K562 (cell line): Measurements from ENCODE around the gene GABRA4. TPM values are rescaled to one million over a fixed set of nuclear protein-coding genes. Genes with fewer than 3 reads are reported as not detected.

Experiments used
- ATAC-seq: fragments of 200-7000 bp; cut with Tn5 transposase; 3 replicates; pipeline ENCODE4 v1.9.1; 2020; ENCODE audit warnings: moderate library complexity
- BruUV-seq: library from RNA; stranded (reverse); fragments of 400-500 nt; replicated peaks from 2 replicates; lab custom pipeline; 2021; lab: Mats Ljungman, UMichigan
- CTCF ChIA-PET: fragments of 300-600 bp; formaldehyde crosslinking; extraction: SDS; loops from one replicate; lab custom pipeline; 2021; ENCODE audit warnings: low intra/inter-chr PET ratio; lab: Yijun Ruan, JAX
- POLR2A ChIA-PET: fragments of 300-600, 350-650 bp; sonication (Branson Sonifier 250); formaldehyde crosslinking; extraction: SDS; loops from one replicate; lab custom pipeline; 2021; ENCODE audit warnings: antibody characterized with exemption, inconsistent platforms; lab: Yijun Ruan, JAX
- DNase-seq, 4 experiments: peaks; one replicate each; pipeline versions ENCODE4 v3.0.0 to v3.0.0-alpha.2; 2011 to 2018; ENCODE audit warnings: low spot score in 3 of 4, mixed read lengths in 3 of 4; ENCODE audit errors: extremely low read depth in 1 of 4
- FAIRE-seq: peaks from 2 replicates; lab custom pipeline; 2011; peaks lifted over from hg19 to GRCh38; lab: Jason Lieb, UNC
- H2AFZ ChIP-seq: 2 replicates; pipeline ENCODE4 v1.6.0; 2011; ENCODE audit warnings: low read depth, low read length, control low read depth, inconsistent platforms
- H3K27ac ChIP-seq: fragments of 200-600 bp; 3 replicates; pipeline ENCODE4 v1.8.0; 2011; ENCODE audit warnings: low read depth, mild to moderate bottlenecking, control low read depth, inconsistent platforms, low read length, moderate library complexity, mixed read lengths; ENCODE audit errors: extremely low read depth
- H3K27me3 ChIP-seq, 2 experiments: fragments of 300-600 bp in 1 of 2; 2 replicates in 1 of 2; 3 replicates in 1 of 2; pipeline versions ENCODE4 v1.6.0 to v1.8.0; 2011; ENCODE audit warnings: inconsistent platforms in 2 of 2, low read length in 2 of 2, mild to moderate bottlenecking in 1 of 2, mixed read lengths in 1 of 2, moderate library complexity in 1 of 2; ENCODE audit not compliant: control insufficient read depth in 2 of 2, insufficient read depth in 2 of 2
- H3K36me3 ChIP-seq: fragments of 300-600 bp; 3 replicates; pipeline ENCODE4 v1.8.0; 2011; ENCODE audit warnings: mild to moderate bottlenecking, low read length, inconsistent platforms; ENCODE audit not compliant: control insufficient read depth, insufficient read depth
- H3K4me1 ChIP-seq, 2 experiments: fragments of 200-600 bp in 1 of 2; replicated peaks in 1 of 2; 2 replicates in 1 of 2; 3 replicates in 1 of 2; pipeline versions ENCODE4 v1.5.1 to v1.8.0; 2011; ENCODE audit warnings: inconsistent platforms in 2 of 2, low read length in 2 of 2, mild to moderate bottlenecking in 1 of 2, mixed read lengths in 1 of 2, moderate library complexity in 1 of 2; ENCODE audit not compliant: control insufficient read depth in 2 of 2, insufficient read depth in 2 of 2
- H3K4me2 ChIP-seq: 2 replicates; pipeline ENCODE4 v1.6.1; 2011; ENCODE audit warnings: low read length, control low read depth, inconsistent platforms, mixed read lengths; ENCODE audit not compliant: insufficient read depth
- H3K4me3 ChIP-seq: fragments of 200-600 bp; sonication (generic), shearing (Covaris generic); 2 replicates; pipeline ENCODE4 v1.5.1; 2016; ENCODE audit warnings: control low read depth, inconsistent platforms
- H3K79me2 ChIP-seq: fragments of 200-600 bp; 3 replicates; pipeline ENCODE4 v1.8.0; 2011; ENCODE audit warnings: low read length, inconsistent platforms; ENCODE audit not compliant: control insufficient read depth, insufficient read depth
- H3K9ac ChIP-seq, 2 experiments: 2 replicates each; pipeline versions ENCODE4 v1.6.0 to v1.6.1; 2011; ENCODE audit warnings: low read depth in 2 of 2, low read length in 2 of 2, control low read depth in 1 of 2, inconsistent platforms in 1 of 2, mild to moderate bottlenecking in 1 of 2, mixed read lengths in 1 of 2; ENCODE audit not compliant: insufficient read depth in 1 of 2
- H3K9me1 ChIP-seq: one replicate; pipeline ENCODE4 v1.6.0; 2011; ENCODE audit warnings: inconsistent platforms, mild to moderate bottlenecking, low read length, moderate library complexity; ENCODE audit not compliant: control insufficient read depth, insufficient read depth
- H3K9me3 ChIP-seq: replicated peaks from 2 replicates; pipeline ENCODE4 v1.5.1; 2011; ENCODE audit warnings: low read depth, low read length, inconsistent platforms; ENCODE audit not compliant: control insufficient read depth, insufficient read depth
- H4K20me1 ChIP-seq: replicated peaks from 2 replicates; pipeline ENCODE4 v1.6.1; 2011; ENCODE audit warnings: low read length, inconsistent platforms, mixed read lengths; ENCODE audit not compliant: control insufficient read depth, insufficient read depth
- ADNP ChIP-seq: fragments of 200-800 bp; sonication (Bioruptor generic); IDR thresholded peaks from 2 replicates; pipeline ENCODE4 v1.6.1; 2016; ENCODE audit warnings: missing genetic modification characterization, missing compliant biosample characterization
- BRF2 ChIP-seq: IDR thresholded peaks from 3 replicates; pipeline ENCODE4 v1.6.1; 2011; ENCODE audit warnings: borderline replicate concordance, mild to moderate bottlenecking; ENCODE audit not compliant: insufficient read length, insufficient read depth
- EP300 ChIP-seq: IDR thresholded peaks from 2 replicates; pipeline ENCODE4 v1.6.1; 2012; ENCODE audit warnings: low read length, improper control_type of control experiment
- JUNB ChIP-seq: fragments of 450-650 bp; formaldehyde crosslinking; conservative IDR thresholded peaks from 2 replicates; pipeline ENCODE4 v1.4.0; 2020; ENCODE audit warnings: mild to moderate bottlenecking
- THRA ChIP-seq: fragments of 450-650 bp; IDR thresholded peaks from 2 replicates; pipeline ENCODE4 v1.6.1; 2017; ENCODE audit warnings: mild to moderate bottlenecking, moderate library complexity
- ZBTB12 ChIP-seq: fragments of 250-450 bp; sonication (Bioruptor Pico); IDR thresholded peaks from 2 replicates; pipeline ENCODE4 v1.4.0; 2020
- WGBS: fragments of 100-300 bp; shearing (Covaris generic); methylation state at CpG from one replicate; pipeline ENCODE4 v1.1.6; 2016; ENCODE audit warnings: low coverage, mixed read lengths; ENCODE audit not compliant: insufficient coverage; ENCODE audit errors: missing lambda C conversion rate; 5-methylcytosine and 5-hydroxymethylcytosine counted together
- in situ Hi-C: fragments of 300-500 bp; cut with MboI; formaldehyde crosslinking; loops from 4 replicates; pipeline ENCODE4 v1.15.0; 2018; ENCODE audit warnings: inconsistent platforms, mixed read lengths
- intact Hi-C: fragments of 100-400 bp; cut with micrococcal nuclease; formaldehyde crosslinking; loops from 2 replicates; pipeline ENCODE4 v1.14.2; 2022
- polyA plus RNA-seq, 8 experiments: library from polyadenylated mRNA; depleted of rRNA in 4 of 8; stranded (reverse) in 5 of 8; unstranded in 3 of 8; fragments of >200 nt; fragmentation: Nextera tagmentation in 2 of 8; fragmentation: Illumina TruSeq in 1 of 8; extraction: Ambion mirVana in 2 of 8; extraction: Trizol in 1 of 8; gene quantifications; 2 replicates each; pipeline versions ENCODE4 v1.2.1 to v1.2.3, GENCODE V29; 2011 to 2014; ENCODE audit warnings: inconsistent platforms in 1 of 8, missing spikeins in 1 of 8
- total RNA-seq, 7 experiments: library from RNA; depleted of rRNA in 6 of 7; stranded (reverse); fragments of >200 nt in 6 of 7; fragmentation: Illumina TruSeq in 2 of 7; extraction: Trizol in 2 of 7; gene quantifications; 2 replicates each; pipeline versions ENCODE4 v1.2.1 to v1.2.3, GENCODE V29; 2011 to 2021; ENCODE audit warnings: low replicate concordance in 1 of 7

GABRA4 gene
- total and polyA plus RNA-seq, 9 of the 15 experiments (the other 6 are each of a cell fraction or from before 2014, with no cell fraction given) = not detected

GRCh38 chr4:46900082-46900481 lies 93.3 kb downstream of the GABRA4 start:
- TF ChIP-seq ADNP (tag) (no peak), BRF2 (no peak), JUNB (CRISPR knock-in tag) (no peak), EP300 (no peak), ZBTB12 (no peak), THRA (no peak)
- Histone ChIP-seq H3K9me1 (no peaks in the 10 kb centered on the region), H3K79me2 (no peaks in the 10 kb centered on the region), H3K9me3 (no peaks in the 10 kb centered on the region), H3K27me3 (no peaks in the 10 kb centered on the region), H3K36me3 (no peaks in the 10 kb centered on the region), H3K4me1 (no peaks in the 10 kb centered on the region), H4K20me1 (no peaks in the 10 kb centered on the region), H3K9ac (no peak overlapping the region), H3K4me2 (no peak overlapping the region), H3K27ac (no peak overlapping the region), H2AFZ (no peak overlapping the region), H3K4me3 (no peak overlapping the region)
- POLR2A ChIA-PET = no interaction called here
- 0% methylated on average over 1 of the region's 1 CpG for WGBS
- ATAC-seq = no peak
- intact Hi-C loops (no loop called here), in situ Hi-C loops (no loop called here)
- no TSS peak for BruUV-seq
- CTCF ChIA-PET = no interaction called here
- no peak for FAIRE-seq
- DNase-seq = no peak
